MM.1S (cell line): ENCODE results near the gene SSTR1.

ENCODE experiments used
- EZH2 ChIP-seq: fragments of 300-600 bp; sonication (generic); optimal IDR thresholded peaks from 2 replicates; pipeline ENCODE3; 2017; ENCODE audit warnings: low read depth, mild to moderate bottlenecking, antibody characterized with exemption, low read length, mixed read lengths
- EZH2phosphoT487 ChIP-seq: fragments of 300-600 bp; sonication (generic); IDR thresholded peaks from 2 replicates; pipeline ENCODE4 v1.6.1; 2018; ENCODE audit warnings: antibody characterized with exemption, low read length
- TF ChIP-seq, protein P1 (sequence below): fragments of 300-600 bp; sonication (generic); IDR thresholded peaks from 2 replicates; pipeline ENCODE4 v1.5.1; 2016; ENCODE audit warnings: antibody characterized with exemption, low read length, mixed read lengths

DNA sequence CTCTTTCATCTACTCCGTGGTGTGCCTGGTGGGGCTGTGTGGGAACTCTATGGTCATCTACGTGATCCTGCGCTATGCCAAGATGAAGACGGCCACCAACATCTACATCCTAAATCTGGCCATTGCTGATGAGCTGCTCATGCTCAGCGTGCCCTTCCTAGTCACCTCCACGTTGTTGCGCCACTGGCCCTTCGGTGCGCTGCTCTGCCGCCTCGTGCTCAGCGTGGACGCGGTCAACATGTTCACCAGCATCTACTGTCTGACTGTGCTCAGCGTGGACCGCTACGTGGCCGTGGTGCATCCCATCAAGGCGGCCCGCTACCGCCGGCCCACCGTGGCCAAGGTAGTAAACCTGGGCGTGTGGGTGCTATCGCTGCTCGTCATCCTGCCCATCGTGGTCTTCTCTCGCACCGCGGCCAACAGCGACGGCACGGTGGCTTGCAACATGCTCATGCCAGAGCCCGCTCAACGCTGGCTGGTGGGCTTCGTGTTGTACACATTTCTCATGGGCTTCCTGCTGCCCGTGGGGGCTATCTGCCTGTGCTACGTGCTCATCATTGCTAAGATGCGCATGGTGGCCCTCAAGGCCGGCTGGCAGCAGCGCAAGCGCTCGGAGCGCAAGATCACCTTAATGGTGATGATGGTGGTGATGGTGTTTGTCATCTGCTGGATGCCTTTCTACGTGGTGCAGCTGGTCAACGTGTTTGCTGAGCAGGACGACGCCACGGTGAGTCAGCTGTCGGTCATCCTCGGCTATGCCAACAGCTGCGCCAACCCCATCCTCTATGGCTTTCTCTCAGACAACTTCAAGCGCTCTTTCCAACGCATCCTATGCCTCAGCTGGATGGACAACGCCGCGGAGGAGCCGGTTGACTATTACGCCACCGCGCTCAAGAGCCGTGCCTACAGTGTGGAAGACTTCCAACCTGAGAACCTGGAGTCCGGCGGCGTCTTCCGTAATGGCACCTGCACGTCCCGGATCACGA lies 2.2 kb downstream of the SSTR1 start:
- TF ChIP-seq EZH2: no peak
- TF ChIP-seq, protein P1, sequence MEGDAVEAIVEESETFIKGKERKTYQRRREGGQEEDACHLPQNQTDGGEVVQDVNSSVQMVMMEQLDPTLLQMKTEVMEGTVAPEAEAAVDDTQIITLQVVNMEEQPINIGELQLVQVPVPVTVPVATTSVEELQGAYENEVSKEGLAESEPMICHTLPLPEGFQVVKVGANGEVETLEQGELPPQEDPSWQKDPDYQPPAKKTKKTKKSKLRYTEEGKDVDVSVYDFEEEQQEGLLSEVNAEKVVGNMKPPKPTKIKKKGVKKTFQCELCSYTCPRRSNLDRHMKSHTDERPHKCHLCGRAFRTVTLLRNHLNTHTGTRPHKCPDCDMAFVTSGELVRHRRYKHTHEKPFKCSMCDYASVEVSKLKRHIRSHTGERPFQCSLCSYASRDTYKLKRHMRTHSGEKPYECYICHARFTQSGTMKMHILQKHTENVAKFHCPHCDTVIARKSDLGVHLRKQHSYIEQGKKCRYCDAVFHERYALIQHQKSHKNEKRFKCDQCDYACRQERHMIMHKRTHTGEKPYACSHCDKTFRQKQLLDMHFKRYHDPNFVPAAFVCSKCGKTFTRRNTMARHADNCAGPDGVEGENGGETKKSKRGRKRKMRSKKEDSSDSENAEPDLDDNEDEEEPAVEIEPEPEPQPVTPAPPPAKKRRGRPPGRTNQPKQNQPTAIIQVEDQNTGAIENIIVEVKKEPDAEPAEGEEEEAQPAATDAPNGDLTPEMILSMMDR: no peak
- TF ChIP-seq EZH2phosphoT487: no peak
